ENCODE data around the gene GMDS. TPM values are rescaled to one million over a fixed set of nuclear protein-coding genes. Genes with fewer than 3 reads are reported as not detected.

GMDS gene
- total and polyA plus RNA-seq, 2 of the 4 experiments (the other 2 are of a cell fraction), result 7.3 to 21.9 TPM

- Histone ChIP-seq H3K23ac (ENCODE audit: low read depth, low read length) (no peak overlapping the region), H3K4me3 (ENCODE audit: insufficient read depth, low read depth, low read length) (no peak overlapping the region), H4K8ac (ENCODE audit: low read depth in 2 of 2, low read length in 2 of 2) (no peak overlapping the region), H3K4me2 (ENCODE audit: low read depth, low read length) (no peak overlapping the region), H3K4ac (ENCODE audit: low read depth, low read length) (no peak overlapping the region), H2AFZ (replicated peaks; ENCODE audit: low read length, poor library complexity) (no peak overlapping the region), H2BK120ac (ENCODE audit: low read depth, low read length) (no peak overlapping the region), H2BK15ac (ENCODE audit: low read depth, low read length) (no peak overlapping the region), H3K27me3 (ENCODE audit: control insufficient read depth, insufficient read depth, low read length) (no peaks in the 10 kb centered on the region), H3K9me1 (ENCODE audit: insufficient read depth, low read length) (peaks cover 5% of the 10 kb centered on the region; the same call in 1 of the 2 replicates), H3K56ac (ENCODE audit: extremely low read depth, insufficient read depth, low read length) (no peak overlapping the region), H2BK5ac (ENCODE audit: low read depth, low read length, poor library complexity, severe bottlenecking) (no peak overlapping the region), H3K27ac (ENCODE audit: insufficient read depth, low read length) (no peak overlapping the region), H4K5ac (ENCODE audit: low read depth, low read length) (no peak overlapping the region; the same call in 1 of the 2 replicates), H3K4me1 (ENCODE audit: control insufficient read depth, insufficient read depth, low read length) (peaks cover 6% of the 10 kb centered on the region), H2AK5ac (ENCODE audit: low read depth, low read length) (no peak overlapping the region), H3K9ac (ENCODE audit: low read depth, low read length) (no peak overlapping the region), H4K91ac (ENCODE audit: insufficient read depth, low read depth, low read length) (no peak overlapping the region), H3K79me1 (ENCODE audit: low read depth in 1 of 2, low read length in 2 of 2) (peaks cover 0 to 8% of the 10 kb centered on the region in 2 experiments; a peak in 2 of 4 replicates), H3K18ac (ENCODE audit: low read depth, low read length) (no peak overlapping the region; the same call in 1 of the 2 replicates), H3K36me3 (ENCODE audit: control insufficient read depth, insufficient read depth, low read length) (no peaks in the 10 kb centered on the region), H3K14ac (replicated peaks; ENCODE audit: low read depth, low read length) (no peak overlapping the region), H2AK9ac (replicated peaks; ENCODE audit: low read depth, low read length, poor library complexity) (no peak overlapping the region), H2BK20ac (ENCODE audit: low read depth, low read length) (no peak overlapping the region), H4K20me1 (ENCODE audit: insufficient read depth, low read length) (no peaks in the 10 kb centered on the region), H3K9me3 (ENCODE audit: control insufficient read depth, insufficient read depth, low read length) (no peaks in the 10 kb centered on the region)
- DNase-seq (no peak), ATAC-seq (ENCODE audit: low read depth) (no peak)
- intact Hi-C loops (cut with micrococcal nuclease), result no loop called here
- POLR2A ChIA-PET (ENCODE audit: unreplicated experiment), result interaction anchor here (0.6 kb wide), 1 partner anchor 42 kb away, joined by 3 read pairs; no protein-coding TSS in a partner anchor
- dilution Hi-C loops (cut with HindIII; ENCODE audit: low sequenced_read_pairs, unreplicated experiment), result no loop called here
- CTCF ChIA-PET, result interaction anchor here (0.6 kb wide), 1 partner anchor 35 kb away, joined by 3 read pairs; no protein-coding TSS in a partner anchor
- no CpG with 5 or more reads among the region's 1 CpG for WGBS, 2 experiments (ENCODE audit: extremely low coverage in 2 of 2, insufficient read length in 1 of 2)
- BruUV-seq (replicated peaks), result no TSS peak
- TF ChIP-seq CTCF (conservative IDR thresholded peaks at IDR 0.05; ENCODE audit: low read depth, low read length) (no peak), MAFK (IDR thresholded peaks at IDR 0.05; ENCODE audit: low read depth, low read length) (no peak), SMC3 (IDR thresholded peaks at IDR 0.05; ENCODE audit: low read depth, low read length) (no peak), MXI1 (IDR thresholded peaks at IDR 0.05; ENCODE audit: borderline replicate concordance, low read depth, low read length) (no peak), MAZ (IDR thresholded peaks at IDR 0.05; ENCODE audit: borderline replicate concordance, low read depth, low read length) (no peak), FOS (IDR thresholded peaks at IDR 0.05; ENCODE audit: low read depth, low read length) (no peak), CHD1 (IDR thresholded peaks at IDR 0.05; ENCODE audit: low read depth, low read length) (no peak), BHLHE40 (IDR thresholded peaks at IDR 0.05; ENCODE audit: low read depth, low read length) (no peak), ELK1 (IDR thresholded peaks at IDR 0.05; ENCODE audit: borderline replicate concordance, low read depth, low read length) (no peak), POLR2A (IDR thresholded peaks at IDR 0.05; ENCODE audit: low read depth, low read length) (no peak), USF2 (IDR thresholded peaks at IDR 0.05; ENCODE audit: low read depth, low read length) (no peak), NFE2L2 (IDR thresholded peaks at IDR 0.05; ENCODE audit: low read depth, low read length) (no peak)
- in situ Hi-C loops (cut with MboI; ENCODE audit: low sequenced_read_pairs), result no loop called here
Observed at GRCh38 chr6:2155206-2155605, 90.2 kb downstream of the GMDS start.
